A673 (cell line): ENCODE results near the gene RNF208. TPM values are rescaled to one million over a fixed set of nuclear protein-coding genes. Genes with fewer than 3 reads are reported as not detected.

Experiments
- BruUV-seq: library from RNA; stranded (reverse); fragments of 400-500 nt; replicated peaks from 2 replicates; lab custom pipeline; 2021; lab: Mats Ljungman, UMichigan
- CTCF ChIA-PET: fragments of 300-600 bp; sonication (Branson Sonifier 250); formaldehyde crosslinking; loops from one replicate; lab custom pipeline; 2022; ENCODE audit warnings: antibody characterized with exemption; lab: Charles Lee
- POLR2A ChIA-PET: fragments of 300-600 bp; sonication (Branson Sonifier 250); formaldehyde crosslinking; loops from one replicate; lab custom pipeline; 2022; ENCODE audit warnings: antibody characterized with exemption; ENCODE audit not compliant: low non-redundant PET; lab: Charles Lee
- DNase-seq: peaks from one replicate; pipeline ENCODE4 v3.0.0-alpha.2; 2015; ENCODE audit warnings: low spot score
- H3K27ac ChIP-seq: fragments of 200-600 bp; sonication (generic); 2 replicates; pipeline ENCODE4 v1.5.1; 2016; ENCODE audit warnings: mixed run types, low read depth, mild to moderate bottlenecking, mixed read lengths, antibody characterized with exemption, low read length; ENCODE audit not compliant: poor library complexity, severe bottlenecking
- H3K27me3 ChIP-seq: fragments of 200-600 bp; sonication (generic); replicated peaks from 2 replicates; pipeline ENCODE4 v1.6.1; 2017; ENCODE audit warnings: mixed run types, low read depth, mild to moderate bottlenecking, mixed read lengths, antibody characterized with exemption, low read length; ENCODE audit not compliant: insufficient read depth, poor library complexity
- H3K36me3 ChIP-seq: fragments of 200-600 bp; sonication (generic); 2 replicates; pipeline ENCODE4 v1.6.1; 2016; ENCODE audit warnings: mixed run types, mild to moderate bottlenecking, mixed read lengths, antibody characterized with exemption, low read length; ENCODE audit not compliant: insufficient read depth, poor library complexity, severe bottlenecking
- H3K4me1 ChIP-seq: fragments of 200-600 bp; sonication (generic); 2 replicates; pipeline ENCODE4 v1.6.1; 2017; ENCODE audit warnings: mixed run types, mild to moderate bottlenecking, mixed read lengths, antibody characterized with exemption, low read length; ENCODE audit not compliant: insufficient read depth, poor library complexity, severe bottlenecking
- H3K4me3 ChIP-seq: fragments of 200-600 bp; sonication (generic); 2 replicates; pipeline ENCODE4 v1.5.1; 2016; ENCODE audit warnings: low read depth, mixed run types, mild to moderate bottlenecking, mixed read lengths, low read length; ENCODE audit not compliant: poor library complexity, severe bottlenecking
- H3K9me3 ChIP-seq: fragments of 200-600 bp; sonication (generic); 2 replicates; pipeline ENCODE4 v1.6.1; 2016; ENCODE audit warnings: mixed run types, low read depth, mild to moderate bottlenecking, mixed read lengths, antibody characterized with exemption, low read length; ENCODE audit not compliant: poor library complexity, severe bottlenecking
- EZH2 ChIP-seq: fragments of 200-600 bp; sonication (generic); IDR thresholded peaks from 2 replicates; pipeline ENCODE4 v1.6.1; 2017; ENCODE audit warnings: borderline replicate concordance, low read depth, mild to moderate bottlenecking, mixed read lengths, antibody characterized with exemption, low read length; ENCODE audit not compliant: poor library complexity, severe bottlenecking
- intact Hi-C: fragments of 100-400 bp; cut with micrococcal nuclease; formaldehyde crosslinking; loops from one replicate; pipeline ENCODE4 v1.10.0; 2022; ENCODE audit not compliant: unreplicated experiment
- total RNA-seq: library from RNA; stranded (reverse); gene quantifications from 2 replicates; pipeline ENCODE4 v1.2.3, GENCODE V29; 2021
- TF ChIP-seq, protein P1 (sequence below): fragments of 300-800, 200-600 bp; sonication (generic); conservative IDR thresholded peaks from 2 replicates; pipeline ENCODE4 v1.5.1; 2017; ENCODE audit warnings: low read depth, mild to moderate bottlenecking, antibody characterized with exemption, low read length, moderate library complexity, mixed read lengths

Gene RNF208
- total RNA-seq, 1 experiment from 2014 or later, result 13.7 TPM

DNA sequence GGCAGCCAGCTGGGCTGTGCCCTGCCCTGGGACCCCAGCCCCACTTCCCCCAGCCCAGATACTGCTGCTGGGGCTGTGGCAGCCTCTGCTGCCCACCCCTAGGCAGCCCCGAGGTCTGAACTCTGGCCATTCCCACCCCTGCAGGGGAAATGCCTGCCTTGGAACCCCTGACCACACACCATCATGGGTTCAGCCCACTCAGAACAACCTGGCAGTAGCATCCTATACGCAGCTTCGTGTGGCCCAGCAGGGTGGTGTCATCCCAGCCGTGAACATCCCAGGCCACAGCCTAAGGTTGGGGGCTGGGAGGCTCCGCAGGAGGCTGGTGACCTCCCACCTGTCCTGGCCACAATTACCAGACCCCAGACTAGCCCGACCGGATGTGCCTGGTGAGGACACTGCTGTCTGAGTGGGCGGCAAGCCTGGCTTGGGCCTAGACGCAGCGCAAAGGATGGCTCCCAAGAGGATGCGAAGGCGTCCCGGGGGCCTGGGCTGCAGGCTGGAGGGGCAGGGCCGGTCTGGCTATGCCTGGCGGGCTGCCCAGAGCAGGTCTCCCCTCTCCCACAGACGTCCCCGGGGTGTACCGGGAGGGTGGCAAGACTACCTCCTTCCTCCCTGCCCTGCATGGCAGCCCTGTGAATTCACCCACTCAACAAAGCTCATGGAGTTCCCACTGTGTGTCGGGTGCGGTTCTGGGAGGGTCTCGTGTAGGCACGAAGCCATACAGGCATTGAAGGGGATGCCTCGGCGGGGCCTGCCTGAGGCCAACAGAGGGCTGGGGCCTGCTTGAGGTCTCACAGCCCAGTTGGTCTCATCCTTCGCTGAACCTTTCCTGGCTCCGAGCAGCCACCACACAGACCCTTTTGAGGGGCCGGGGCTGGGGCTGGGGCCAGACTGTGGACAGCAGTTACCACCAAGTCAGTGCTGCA, 7.2 kb upstream of the RNF208 start:
- Histone ChIP-seq H3K27me3 (no peaks in the 10 kb centered on the region), H3K9me3 (no peaks in the 10 kb centered on the region), H3K4me3 (no peak overlapping the region), H3K36me3 (no peaks in the 10 kb centered on the region), H3K4me1 (no peaks in the 10 kb centered on the region), H3K27ac (no peak overlapping the region)
- ChIA-PET CTCF (interaction anchor here (0.9 kb wide), 1 partner anchor 194 kb away, joined by 3 read pairs; no protein-coding TSS in a partner anchor), POLR2A (no interaction called here)
- intact Hi-C loops, result no loop called here
- TF ChIP-seq, protein P1, sequence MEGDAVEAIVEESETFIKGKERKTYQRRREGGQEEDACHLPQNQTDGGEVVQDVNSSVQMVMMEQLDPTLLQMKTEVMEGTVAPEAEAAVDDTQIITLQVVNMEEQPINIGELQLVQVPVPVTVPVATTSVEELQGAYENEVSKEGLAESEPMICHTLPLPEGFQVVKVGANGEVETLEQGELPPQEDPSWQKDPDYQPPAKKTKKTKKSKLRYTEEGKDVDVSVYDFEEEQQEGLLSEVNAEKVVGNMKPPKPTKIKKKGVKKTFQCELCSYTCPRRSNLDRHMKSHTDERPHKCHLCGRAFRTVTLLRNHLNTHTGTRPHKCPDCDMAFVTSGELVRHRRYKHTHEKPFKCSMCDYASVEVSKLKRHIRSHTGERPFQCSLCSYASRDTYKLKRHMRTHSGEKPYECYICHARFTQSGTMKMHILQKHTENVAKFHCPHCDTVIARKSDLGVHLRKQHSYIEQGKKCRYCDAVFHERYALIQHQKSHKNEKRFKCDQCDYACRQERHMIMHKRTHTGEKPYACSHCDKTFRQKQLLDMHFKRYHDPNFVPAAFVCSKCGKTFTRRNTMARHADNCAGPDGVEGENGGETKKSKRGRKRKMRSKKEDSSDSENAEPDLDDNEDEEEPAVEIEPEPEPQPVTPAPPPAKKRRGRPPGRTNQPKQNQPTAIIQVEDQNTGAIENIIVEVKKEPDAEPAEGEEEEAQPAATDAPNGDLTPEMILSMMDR, result no peak
- TF ChIP-seq EZH2, result no peak
- BruUV-seq, result no TSS peak
- DNase-seq, result no peak

DNA sequence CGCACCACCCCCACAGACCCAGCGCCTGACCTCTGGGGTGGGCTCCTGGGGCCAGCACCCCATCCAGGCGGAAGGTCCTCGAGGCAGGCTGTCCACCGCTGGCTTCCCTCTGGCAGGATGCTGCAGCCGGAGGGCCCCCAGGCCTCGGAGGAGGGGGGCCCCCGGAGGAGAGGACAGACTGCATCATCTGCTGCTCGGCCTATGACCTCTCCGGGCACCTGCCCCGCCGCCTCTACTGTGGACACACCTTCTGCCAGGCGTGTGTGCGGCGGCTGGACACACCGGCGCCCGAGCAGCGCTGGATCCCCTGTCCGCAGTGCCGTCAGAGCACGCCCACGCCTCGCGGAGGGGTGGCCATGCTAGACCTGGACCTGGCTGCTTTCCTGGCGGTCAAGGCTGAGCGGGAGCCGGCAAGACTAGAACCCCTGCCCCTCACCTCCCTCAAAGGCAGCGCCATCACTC, 6.5 kb upstream of the RNF208 start:
- no TSS peak for BruUV-seq
- POLR2A ChIA-PET, result no interaction called here
- H3K9me3 ChIP-seq, result no peaks in the 10 kb centered on the region
- no peaks in the 10 kb centered on the region for H3K27me3 ChIP-seq
- no peak overlapping the region for H3K4me3 ChIP-seq
- CTCF ChIA-PET, result no interaction called here
- intact Hi-C loops, result no loop called here
- H3K4me1 ChIP-seq, result no peaks in the 10 kb centered on the region
- DNase-seq, result no peak
- no peak overlapping the region for H3K27ac ChIP-seq
- H3K36me3 ChIP-seq, result no peaks in the 10 kb centered on the region
- no peak for TF ChIP-seq EZH2
- TF ChIP-seq, protein P1, result no peak

DNA sequence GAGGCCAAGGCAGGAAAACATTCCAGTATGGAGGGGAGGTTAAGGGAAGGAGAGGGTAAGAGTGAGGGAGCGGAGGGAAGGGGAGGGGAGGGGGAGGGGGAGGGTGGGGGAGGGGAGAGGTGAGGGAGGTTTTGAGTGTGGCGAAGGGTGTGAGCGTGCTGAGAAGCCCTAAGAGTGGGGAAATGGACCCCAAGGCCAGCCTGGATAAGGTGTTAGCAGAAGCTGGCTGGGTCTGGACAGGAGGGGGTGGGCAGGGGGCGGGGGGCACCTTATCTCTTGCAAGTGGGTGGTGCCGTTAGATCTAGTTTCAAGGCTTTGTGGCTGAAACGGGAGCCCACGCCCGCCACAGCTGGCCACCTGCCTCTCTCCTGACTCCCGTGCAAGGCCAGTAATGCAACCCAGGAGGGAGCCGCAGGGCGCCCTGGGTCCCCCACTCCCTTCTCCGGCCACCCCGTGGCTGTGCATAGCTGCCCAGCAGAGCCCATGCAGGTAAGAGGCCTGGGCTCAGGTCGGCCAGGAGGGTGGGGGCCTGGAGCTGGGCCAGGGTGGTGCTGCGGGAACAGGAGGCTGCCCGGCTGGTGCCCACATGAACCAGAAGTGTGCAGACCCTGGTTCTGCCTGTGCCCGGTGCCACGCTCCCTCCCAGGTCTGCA, 5.9 kb upstream of the RNF208 start:
- Histone ChIP-seq H3K4me3 (no peak overlapping the region), H3K27me3 (no peaks in the 10 kb centered on the region), H3K4me1 (peaks cover 2% of the 10 kb centered on the region), H3K36me3 (no peaks in the 10 kb centered on the region), H3K27ac (no peak overlapping the region), H3K9me3 (no peaks in the 10 kb centered on the region)
- ChIA-PET POLR2A (interaction anchor here (1.4 kb wide), 1 partner anchor 12 kb away, joined by 3 read pairs; no protein-coding TSS in a partner anchor), CTCF (interaction anchor here (1.0 to 1.8 kb wide), 4 partner anchors 9 to 181 kb away, joined by 3 to 10 read pairs (median 6); partner anchors contain the start of gene NPDC1)
- intact Hi-C loops, result loop anchor here (1.0 kb wide), 1 partner anchor 110 kb away; no protein-coding TSS in a partner anchor
- no TSS peak for BruUV-seq
- DNase-seq, result no peak
- TF ChIP-seq EZH2, result no peak
- TF ChIP-seq, protein P1, result no peak
